Keratinocyte (primary cell): Measurements from ENCODE around the gene ZCCHC7. TPM values are rescaled to one million over a fixed set of nuclear protein-coding genes. Genes with fewer than 3 reads are reported as not detected.

ENCODE experiments used
- DNase-seq: peaks from one replicate; pipeline ENCODE4 v3.0.0-alpha.2; 2011; ENCODE audit warnings: low read depth, missing footprints, low spot score
- FAIRE-seq: peaks from 2 replicates; lab custom pipeline; 2011; peaks lifted over from hg19 to GRCh38; lab: Jason Lieb, UNC
- H2AFZ ChIP-seq: 2 replicates; pipeline ENCODE4 v1.6.0; 2012; ENCODE audit warnings: low read length, control low read depth, inconsistent platforms; ENCODE audit not compliant: control insufficient read depth
- H3K27ac ChIP-seq: 2 replicates; pipeline ENCODE4 v1.5.1; 2011; ENCODE audit warnings: low read length; ENCODE audit not compliant: control insufficient read depth, insufficient read depth
- H3K27me3 ChIP-seq: 3 replicates; pipeline ENCODE4 v1.6.0; 2011; ENCODE audit warnings: low read length; ENCODE audit not compliant: control insufficient read depth, insufficient read depth; ENCODE audit errors: extremely low read depth
- H3K36me3 ChIP-seq, 2 experiments: 2 replicates in 1 of 2; 3 replicates in 1 of 2; pipeline ENCODE4 v1.5.1; 2011; ENCODE audit warnings: low read length in 2 of 2, mild to moderate bottlenecking in 1 of 2; ENCODE audit not compliant: control insufficient read depth in 2 of 2, insufficient read depth in 2 of 2; ENCODE audit errors: extremely low read depth in 1 of 2
- H3K4me1 ChIP-seq: 3 replicates; pipeline ENCODE4 v1.5.1; 2011; ENCODE audit warnings: low read length; ENCODE audit not compliant: control insufficient read depth, insufficient read depth; ENCODE audit errors: extremely low read depth
- H3K4me2 ChIP-seq: 3 replicates; pipeline ENCODE4 v1.6.0; 2011; ENCODE audit warnings: low read depth, low read length; ENCODE audit not compliant: control insufficient read depth, insufficient read depth; ENCODE audit errors: extremely low read depth
- H3K4me3 ChIP-seq, 3 experiments: fragments of 200-600 bp in 1 of 3; sonication (generic) in 1 of 3; 2 replicates in 2 of 3; 3 replicates in 1 of 3; pipeline ENCODE4 v1.5.1; 2011 to 2016; ENCODE audit warnings: low read length in 3 of 3, mild to moderate bottlenecking in 3 of 3, control low read depth in 2 of 3, inconsistent platforms in 1 of 3, low read depth in 1 of 3, mixed read lengths in 1 of 3, mixed run types in 1 of 3, moderate library complexity in 1 of 3; ENCODE audit not compliant: control insufficient read depth in 2 of 3, insufficient read depth in 2 of 3; ENCODE audit errors: extremely low read depth in 1 of 3
- H3K79me2 ChIP-seq: 2 replicates; pipeline ENCODE4 v1.6.0; 2012; ENCODE audit warnings: low read length; ENCODE audit not compliant: control insufficient read depth, insufficient read depth
- H3K9ac ChIP-seq: 3 replicates; pipeline ENCODE4 v1.6.0; 2011; ENCODE audit warnings: low read length; ENCODE audit not compliant: control insufficient read depth, insufficient read depth; ENCODE audit errors: extremely low read depth
- H3K9me1 ChIP-seq: 3 replicates; pipeline ENCODE4 v1.6.0; 2011; ENCODE audit warnings: low read length; ENCODE audit not compliant: control insufficient read depth, insufficient read depth; ENCODE audit errors: extremely low read depth
- H3K9me3 ChIP-seq: 2 replicates; pipeline ENCODE4 v1.5.1; 2012; ENCODE audit warnings: low read depth, low read length; ENCODE audit not compliant: control insufficient read depth
- H4K20me1 ChIP-seq: 3 replicates; pipeline ENCODE4 v1.6.0; 2011; ENCODE audit warnings: low read length; ENCODE audit not compliant: control insufficient read depth, insufficient read depth; ENCODE audit errors: extremely low read depth
- EZH2 ChIP-seq: IDR thresholded peaks from one replicate; pipeline ENCODE4 v1.6.1; 2012; ENCODE audit warnings: inconsistent platforms, mild to moderate bottlenecking, low read length, moderate library complexity
- dilution Hi-C: fragments of 300-500 bp; cut with MboI; formaldehyde crosslinking; loops from one replicate; pipeline ENCODE4 v1.7.0; 2020; ENCODE audit warnings: low sequenced_read_pairs; ENCODE audit not compliant: extremely low pct_ligation_motif_present
- polyA plus RNA-seq, 5 experiments: library from polyadenylated mRNA; depleted of rRNA in 3 of 5; stranded (reverse) in 3 of 5; stranded (forward) in 1 of 5; unstranded in 1 of 5; fragments of >200 nt; gene quantifications; 1 replicate in 1 of 5; 2 replicates in 3 of 5; 3 replicates in 1 of 5; pipeline versions ENCODE4 v1.2.1 to v1.2.3, GENCODE V29; 2011 to 2012; ENCODE audit warnings: missing spikeins in 2 of 5, low read depth in 1 of 5, low replicate concordance in 1 of 5
- TF ChIP-seq, protein P1 (sequence below), 3 experiments: IDR thresholded peaks in 1 of 3; conservative IDR thresholded peaks in 1 of 3; optimal IDR thresholded peaks in 1 of 3; 2 replicates in 2 of 3; 3 replicates in 1 of 3; pipeline versions ENCODE3 to v1.5.1; 2011; ENCODE audit warnings: low read length in 3 of 3, mild to moderate bottlenecking in 3 of 3, moderate library complexity in 2 of 3, control low read depth in 1 of 3, inconsistent platforms in 1 of 3; ENCODE audit not compliant: insufficient read depth in 2 of 3; ENCODE audit errors: extremely low read depth in 1 of 3

ZCCHC7 gene
- polyA plus RNA-seq, 1 donor (not counting 4 experiments of a cell fraction or from before 2014, with no cell fraction given) = 16.5 TPM

DNA sequence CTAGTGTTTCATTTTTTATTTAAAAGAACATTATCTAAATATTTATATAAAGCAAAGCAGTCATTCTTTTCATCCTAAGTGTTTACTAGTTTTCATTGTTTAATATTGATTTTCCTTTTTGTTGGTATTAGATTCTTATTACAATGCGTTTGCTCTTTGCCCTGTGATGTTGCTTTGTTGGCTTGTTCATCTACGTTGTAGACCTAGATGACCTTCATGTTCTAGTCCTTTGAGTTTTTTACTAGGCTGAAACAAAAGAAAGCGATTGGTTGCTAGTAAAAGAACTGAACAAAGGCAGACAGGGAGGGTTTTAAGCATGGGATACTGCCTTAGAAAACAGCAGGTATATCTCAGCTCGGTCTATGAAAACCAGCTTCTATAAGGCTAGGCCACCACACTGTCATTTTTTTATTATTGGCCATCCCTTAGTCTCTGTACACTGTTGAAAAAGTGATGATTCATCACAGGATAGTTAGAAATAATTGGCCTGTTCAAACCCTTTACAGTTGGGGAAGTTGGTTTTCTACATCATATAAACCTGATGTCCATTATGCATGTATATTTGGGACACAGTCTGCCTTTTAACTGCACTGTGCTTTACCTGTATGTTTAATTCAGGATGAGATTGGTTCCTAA is 119.0 kb downstream of the ZCCHC7 start:
- no peaks in the 10 kb centered on the region for H4K20me1 ChIP-seq
- no peaks in the 10 kb centered on the region for H3K4me1 ChIP-seq
- H3K27ac ChIP-seq = no peak overlapping the region
- H3K79me2 ChIP-seq = no peaks in the 10 kb centered on the region
- H3K4me2 ChIP-seq = no peak overlapping the region
- DNase-seq (no peak), FAIRE-seq (no peak)
- H3K9me3 ChIP-seq = no peaks in the 10 kb centered on the region
- no peaks in the 10 kb centered on the region for H3K27me3 ChIP-seq
- H3K9ac ChIP-seq = no peak overlapping the region
- no peak overlapping the region for H2AFZ ChIP-seq
- no peaks in the 10 kb centered on the region for H3K36me3 ChIP-seq
- dilution Hi-C loops = no loop called here
- no peaks in the 10 kb centered on the region for H3K9me1 ChIP-seq
- no peak overlapping the region for H3K4me3 ChIP-seq
- TF ChIP-seq EZH2 = no peak
- TF ChIP-seq, protein P1, sequence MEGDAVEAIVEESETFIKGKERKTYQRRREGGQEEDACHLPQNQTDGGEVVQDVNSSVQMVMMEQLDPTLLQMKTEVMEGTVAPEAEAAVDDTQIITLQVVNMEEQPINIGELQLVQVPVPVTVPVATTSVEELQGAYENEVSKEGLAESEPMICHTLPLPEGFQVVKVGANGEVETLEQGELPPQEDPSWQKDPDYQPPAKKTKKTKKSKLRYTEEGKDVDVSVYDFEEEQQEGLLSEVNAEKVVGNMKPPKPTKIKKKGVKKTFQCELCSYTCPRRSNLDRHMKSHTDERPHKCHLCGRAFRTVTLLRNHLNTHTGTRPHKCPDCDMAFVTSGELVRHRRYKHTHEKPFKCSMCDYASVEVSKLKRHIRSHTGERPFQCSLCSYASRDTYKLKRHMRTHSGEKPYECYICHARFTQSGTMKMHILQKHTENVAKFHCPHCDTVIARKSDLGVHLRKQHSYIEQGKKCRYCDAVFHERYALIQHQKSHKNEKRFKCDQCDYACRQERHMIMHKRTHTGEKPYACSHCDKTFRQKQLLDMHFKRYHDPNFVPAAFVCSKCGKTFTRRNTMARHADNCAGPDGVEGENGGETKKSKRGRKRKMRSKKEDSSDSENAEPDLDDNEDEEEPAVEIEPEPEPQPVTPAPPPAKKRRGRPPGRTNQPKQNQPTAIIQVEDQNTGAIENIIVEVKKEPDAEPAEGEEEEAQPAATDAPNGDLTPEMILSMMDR (optimal IDR thresholded peaks at IDR 0.05 in 1 of 3, IDR thresholded peaks at IDR 0.05 in 1 of 3, conservative IDR thresholded peaks at IDR 0.05 in 1 of 3; ENCODE audit: extremely low read depth in 1 of 3, insufficient read depth in 2 of 3, low read length in 3 of 3) = no peak

DNA sequence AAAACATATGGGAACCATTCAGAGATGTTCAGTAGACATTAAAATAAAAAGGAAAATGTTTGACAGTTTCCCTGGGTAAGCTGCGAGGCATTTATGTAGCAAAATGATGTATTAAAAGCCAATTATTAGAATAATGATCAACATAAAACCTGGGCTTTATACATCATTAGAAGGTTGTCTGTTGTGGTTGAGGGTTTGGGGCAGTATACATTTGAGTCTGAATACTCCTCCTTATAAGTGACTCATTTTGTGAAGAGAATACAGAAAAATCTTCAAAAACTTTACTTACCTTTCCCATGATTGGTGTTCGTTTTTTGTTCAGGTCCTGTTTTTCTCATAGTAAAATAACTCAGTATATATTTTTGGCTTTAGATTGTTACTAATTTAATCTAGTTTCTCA is 119.5 kb downstream of the ZCCHC7 start:
- Histone ChIP-seq H3K4me3 (no peak overlapping the region), H3K27ac (no peak overlapping the region), H3K27me3 (no peaks in the 10 kb centered on the region), H3K9me3 (no peaks in the 10 kb centered on the region), H3K79me2 (no peaks in the 10 kb centered on the region), H3K4me1 (no peaks in the 10 kb centered on the region), H3K9ac (no peak overlapping the region), H3K9me1 (no peaks in the 10 kb centered on the region), H4K20me1 (no peaks in the 10 kb centered on the region), H2AFZ (no peak overlapping the region), H3K36me3 (no peaks in the 10 kb centered on the region), H3K4me2 (no peak overlapping the region)
- dilution Hi-C loops = no loop called here
- no peak for TF ChIP-seq EZH2
- TF ChIP-seq, protein P1 (optimal IDR thresholded peaks at IDR 0.05 in 1 of 3, IDR thresholded peaks at IDR 0.05 in 1 of 3, conservative IDR thresholded peaks at IDR 0.05 in 1 of 3; ENCODE audit: extremely low read depth in 1 of 3, insufficient read depth in 2 of 3, low read length in 3 of 3) = no peak
- DNase-seq (no peak), FAIRE-seq (no peak)
